ENCODE results near the gene ACP7.

- TF ChIP-seq CTCF (IDR thresholded peaks at IDR 0.05; ENCODE audit: low read length): no peak
- no peak for TF ChIP-seq EZH2phosphoT487 (IDR thresholded peaks at IDR 0.05; ENCODE audit: low read length)
Observed at GRCh38 chr19:39097299-39097698, 13.1 kb downstream of the ACP7 start.
